ENCODE results near the gene HLA-DPA1.
"Not testable (repeated sequence)": the region's sequence is repeated elsewhere in the genome, so short reads cannot be mapped to it uniquely, and the experiment has no call there.

HLA-DPA1 gene

DNA sequence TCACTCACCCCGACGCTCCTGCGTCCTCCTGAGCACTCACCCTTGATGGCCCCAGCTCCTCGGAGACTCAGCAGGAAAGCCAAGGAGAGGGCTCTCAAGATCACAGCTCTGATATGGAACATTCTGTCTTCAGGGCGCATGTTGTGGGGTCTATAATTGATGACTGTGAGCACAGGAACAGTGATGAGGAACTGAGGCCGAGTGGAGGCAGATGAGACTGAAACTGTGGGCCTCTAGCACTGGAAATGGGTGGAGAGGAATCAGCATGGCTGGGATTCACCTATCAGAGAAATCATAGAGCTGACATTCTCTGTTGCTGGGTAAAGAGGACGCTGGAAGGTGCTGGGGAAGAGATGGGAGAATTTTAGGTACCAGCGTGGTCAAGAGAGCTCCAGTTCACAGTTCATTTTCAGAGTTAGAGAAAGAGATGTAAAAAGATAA is at the start of gene HLA-DPA1:
TSS of gene HLA-DPA1 (minus strand) at position 219 of the 441 bp plus-strand sequence.
- DNase-seq = peak; percentile 52

- DNase-seq = no peak
These were observed 49.7 kb upstream of the HLA-DPA1 start for GRCh38 chr6:33123181-33123580.

DNA sequence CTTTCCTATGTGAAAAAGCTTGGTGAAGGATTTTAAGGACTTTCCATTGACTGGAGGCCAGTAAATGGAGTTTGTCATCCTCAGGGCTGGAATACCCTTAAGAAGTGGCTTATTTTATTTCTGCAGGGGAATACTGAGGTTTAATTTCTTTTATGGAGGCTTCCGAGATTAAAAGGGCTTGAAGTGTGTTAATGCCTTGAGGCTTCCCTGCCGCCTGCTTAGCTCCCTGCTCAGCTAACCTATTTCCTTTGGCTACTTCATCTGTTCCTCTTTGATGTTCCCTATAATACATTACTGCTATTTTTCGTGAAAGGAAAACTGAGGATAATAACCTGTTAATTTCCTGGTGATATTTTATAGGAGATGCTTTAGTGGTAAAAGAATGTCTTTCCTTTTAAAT is 46.6 kb upstream of the HLA-DPA1 start:
- no peak for DNase-seq

DNA sequence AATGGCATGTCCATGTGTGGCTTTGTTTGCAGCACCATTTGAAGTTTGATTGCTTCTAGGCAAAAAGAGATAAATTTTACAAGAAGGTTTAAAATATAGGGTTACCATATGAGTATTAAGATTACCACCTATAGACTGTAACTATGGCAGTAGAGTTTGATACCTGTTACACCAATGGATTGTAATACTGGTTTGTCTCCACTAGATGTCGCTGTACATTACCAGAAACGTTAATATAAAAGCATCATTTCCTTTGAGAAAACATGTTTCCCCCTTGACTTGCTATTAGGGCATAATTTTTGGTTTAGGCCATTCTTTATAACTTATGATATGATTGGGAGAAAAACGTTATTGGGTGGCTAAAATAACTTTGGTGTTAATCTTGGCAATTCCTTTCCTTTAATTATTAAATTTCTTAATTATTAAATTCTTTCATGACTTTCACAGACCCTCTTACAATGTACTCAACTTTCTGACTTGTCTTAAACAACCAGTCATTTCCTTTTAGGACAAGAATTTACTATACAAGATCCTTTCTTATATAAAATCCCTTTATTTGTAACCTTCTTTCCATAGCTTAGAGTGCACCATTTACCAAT is 45.2 kb upstream of the HLA-DPA1 start:
- no peak for DNase-seq

DNA sequence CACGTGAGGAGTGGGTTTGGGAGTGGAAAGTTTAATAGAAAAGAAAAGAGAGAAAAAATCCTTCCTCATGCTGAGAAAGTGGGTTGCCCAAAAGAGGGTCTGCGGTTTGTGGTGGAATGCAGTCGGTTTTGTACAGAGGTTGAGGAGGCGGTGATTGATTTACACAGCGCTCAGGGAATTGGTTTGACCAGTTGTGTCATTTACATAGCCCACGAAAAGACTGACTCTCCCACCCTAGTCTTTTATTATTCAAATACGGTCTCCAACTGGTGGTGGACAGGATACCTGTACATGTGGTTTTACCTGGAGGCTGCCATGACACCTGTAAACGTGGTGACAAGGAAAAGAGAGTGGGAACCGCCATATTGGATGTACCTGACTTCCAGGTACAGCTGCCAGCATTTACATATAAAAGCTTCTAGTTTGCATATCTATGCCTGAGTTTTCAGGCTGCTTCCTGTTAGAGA is 44.4 kb upstream of the HLA-DPA1 start:
- DNase-seq = no peak

GRCh38 chr6:33116841-33117711 is 43.6 kb upstream of the HLA-DPA1 start:
- no peak for DNase-seq

DNA sequence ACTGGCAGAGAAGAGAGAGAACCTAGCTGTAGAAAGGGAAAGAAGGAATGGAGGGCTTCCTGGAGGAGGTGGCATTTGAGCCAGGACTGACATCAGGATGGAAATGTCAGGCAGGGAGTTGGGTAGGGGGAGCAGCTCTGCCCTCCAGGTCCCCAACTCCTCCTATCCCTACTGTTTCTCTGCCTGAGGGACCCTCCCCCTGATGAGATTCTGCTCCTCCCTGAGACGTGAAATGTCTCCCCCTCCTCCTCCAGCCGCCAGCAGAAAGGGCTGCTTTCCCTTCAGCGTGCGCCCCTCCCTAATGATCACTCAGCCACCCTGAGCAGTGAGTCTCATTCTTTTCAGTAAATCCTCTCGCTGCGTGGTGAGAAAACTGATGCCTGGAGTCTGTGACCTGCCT is 43.0 kb upstream of the HLA-DPA1 start:
- DNase-seq = no peak

- DNase-seq = no peak
These were observed 41.0 kb upstream of the HLA-DPA1 start for GRCh38 chr6:33114406-33114805.

GRCh38 chr6:33113755-33114154 is 40.3 kb upstream of the HLA-DPA1 start:
- no peak for DNase-seq

GRCh38 chr6:33112148-33112547 is 38.7 kb upstream of the HLA-DPA1 start:
- no peak for DNase-seq

DNA sequence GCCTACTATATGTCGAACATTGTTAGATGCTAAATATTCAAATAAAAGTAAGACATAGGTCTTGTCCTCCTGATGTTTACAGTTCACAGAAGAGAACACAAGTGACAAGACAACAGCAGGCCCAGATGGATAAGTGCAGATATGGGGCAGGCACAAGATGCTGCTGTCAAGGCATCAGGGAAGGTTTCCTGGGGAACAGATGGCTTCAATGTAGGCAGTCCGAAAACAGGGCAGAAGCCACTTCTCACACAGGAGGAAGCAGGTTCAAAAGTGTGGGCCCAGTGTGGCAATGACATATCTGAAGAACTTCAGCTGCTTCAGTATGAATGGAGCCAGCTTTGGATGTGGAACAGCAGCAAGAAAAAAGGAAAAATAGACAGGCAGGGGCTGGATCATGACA is 34.9 kb upstream of the HLA-DPA1 start:
- no peak for DNase-seq

DNA sequence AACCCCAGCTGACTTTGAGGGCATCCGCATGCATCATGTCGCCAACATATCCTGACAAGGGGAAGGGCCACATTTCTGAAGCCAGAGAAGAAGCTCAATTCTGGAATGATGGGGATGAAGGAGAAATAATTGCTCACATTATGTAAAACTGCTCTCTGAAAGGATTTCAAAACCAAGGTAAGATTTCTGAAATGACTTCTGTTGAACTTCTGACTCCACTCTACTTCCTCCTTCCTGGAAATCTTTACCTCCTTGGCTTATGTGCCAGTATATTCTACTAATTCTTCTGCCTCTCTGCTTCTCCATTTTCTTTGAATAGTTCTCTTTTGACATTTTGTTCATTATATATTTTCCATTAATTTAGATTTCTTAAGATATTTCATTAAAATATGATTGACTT is 34.2 kb upstream of the HLA-DPA1 start:
- no peak for DNase-seq

- DNase-seq = no peak
These were observed 32.7 kb upstream of the HLA-DPA1 start for GRCh38 chr6:33105916-33106871.

GRCh38 chr6:33105386-33105785 is 31.9 kb upstream of the HLA-DPA1 start:
- no peak for DNase-seq

GRCh38 chr6:33104887-33105286 is 31.4 kb upstream of the HLA-DPA1 start:
- no peak for DNase-seq

GRCh38 chr6:33103776-33104175 is 30.3 kb upstream of the HLA-DPA1 start:
- no peak for DNase-seq

GRCh38 chr6:33101121-33101737 is 27.8 kb upstream of the HLA-DPA1 start:
- not testable (repeated sequence) for DNase-seq

DNA sequence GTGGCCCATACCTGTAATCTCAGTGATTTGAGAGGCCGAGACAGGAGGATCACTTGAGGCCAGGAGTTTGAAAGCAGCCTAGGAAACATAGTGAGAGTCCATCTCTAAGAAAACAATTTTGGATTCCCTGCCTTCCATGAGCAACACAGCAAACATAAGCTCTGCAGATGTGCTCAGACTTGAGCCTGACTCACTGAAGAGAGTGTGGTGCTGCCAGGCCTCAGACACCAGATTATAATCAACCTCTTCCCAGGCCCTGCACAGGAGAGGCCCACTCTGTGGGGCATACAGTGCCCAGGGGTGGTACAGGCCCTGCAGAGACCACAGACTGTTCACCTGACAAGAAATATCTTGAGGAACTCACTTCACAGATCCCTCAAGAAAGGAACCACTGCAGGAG is 22.2 kb upstream of the HLA-DPA1 start:
- DNase-seq = no peak

GRCh38 chr6:33093855-33094254 is 20.4 kb upstream of the HLA-DPA1 start:
- DNase-seq = no peak

DNA sequence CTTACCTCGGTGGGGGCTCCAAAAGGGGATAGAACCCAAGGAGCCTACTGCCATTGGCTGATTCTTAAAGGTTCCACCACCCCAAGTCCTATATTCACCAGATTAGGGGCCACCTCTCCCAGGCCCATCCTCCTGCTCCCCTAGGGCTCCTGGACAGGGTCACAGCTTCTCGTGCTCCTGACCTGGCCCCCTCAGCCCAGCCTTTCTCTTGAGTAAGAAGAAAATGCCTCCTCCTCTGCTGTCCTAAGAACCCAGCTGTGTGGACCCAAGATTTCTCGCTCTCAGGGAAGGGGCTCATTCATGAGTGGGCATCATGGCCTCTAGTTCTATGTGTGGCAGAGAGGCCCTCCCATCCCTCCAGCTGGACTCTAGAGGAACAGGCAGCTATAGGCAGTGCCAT is 18.9 kb upstream of the HLA-DPA1 start:
- no peak for DNase-seq

GRCh38 chr6:33091957-33092356 is 18.5 kb upstream of the HLA-DPA1 start:
- peak; percentile 81 for DNase-seq

DNA sequence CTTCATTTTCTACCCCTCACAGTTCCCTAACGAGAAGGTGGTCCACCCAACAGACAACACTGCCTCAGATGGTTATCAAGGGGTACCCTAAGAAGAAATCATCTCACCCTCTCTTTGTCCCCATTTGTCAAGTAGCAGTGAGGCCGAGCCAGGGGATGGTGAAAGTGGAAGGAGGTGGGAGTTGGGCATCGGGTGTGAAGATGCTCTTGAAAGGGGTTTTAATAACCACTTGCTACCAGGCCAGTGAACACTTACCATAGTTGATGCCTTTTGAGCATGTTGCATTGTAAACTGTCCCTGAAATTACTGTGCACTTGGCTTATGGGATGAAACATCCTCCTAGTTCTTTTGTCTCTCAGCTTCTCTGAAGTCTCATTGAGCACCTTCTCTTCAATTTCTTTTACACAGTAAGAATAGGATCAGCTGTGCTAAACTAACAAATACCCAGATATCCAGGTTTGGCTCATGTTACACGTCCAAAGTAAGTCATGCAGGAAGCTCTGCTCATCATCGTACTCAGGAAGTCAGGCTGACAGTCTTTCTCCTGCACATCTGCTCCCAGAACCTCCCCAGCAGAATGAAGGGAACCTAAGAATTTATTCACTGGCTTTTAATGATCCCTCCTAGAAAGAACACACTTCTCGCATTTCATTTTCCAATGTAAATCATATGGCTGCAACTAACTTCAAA is 15.6 kb upstream of the HLA-DPA1 start:
- no peak for DNase-seq

All from stimulated activated CD8-positive, alpha-beta memory T cell treated with anti-CD3 and anti-CD28 coated beads, Interleukin-4, amount 100 ng/mL, for 48 hours (primary cell).